Measurements from ENCODE around the gene KRTAP10-5. TPM values are rescaled to one million over a fixed set of nuclear protein-coding genes. Genes with fewer than 3 reads are reported as not detected.

KRTAP10-5 gene
- total RNA-seq, 1 donor from 2014 or later = not detected

DNA sequence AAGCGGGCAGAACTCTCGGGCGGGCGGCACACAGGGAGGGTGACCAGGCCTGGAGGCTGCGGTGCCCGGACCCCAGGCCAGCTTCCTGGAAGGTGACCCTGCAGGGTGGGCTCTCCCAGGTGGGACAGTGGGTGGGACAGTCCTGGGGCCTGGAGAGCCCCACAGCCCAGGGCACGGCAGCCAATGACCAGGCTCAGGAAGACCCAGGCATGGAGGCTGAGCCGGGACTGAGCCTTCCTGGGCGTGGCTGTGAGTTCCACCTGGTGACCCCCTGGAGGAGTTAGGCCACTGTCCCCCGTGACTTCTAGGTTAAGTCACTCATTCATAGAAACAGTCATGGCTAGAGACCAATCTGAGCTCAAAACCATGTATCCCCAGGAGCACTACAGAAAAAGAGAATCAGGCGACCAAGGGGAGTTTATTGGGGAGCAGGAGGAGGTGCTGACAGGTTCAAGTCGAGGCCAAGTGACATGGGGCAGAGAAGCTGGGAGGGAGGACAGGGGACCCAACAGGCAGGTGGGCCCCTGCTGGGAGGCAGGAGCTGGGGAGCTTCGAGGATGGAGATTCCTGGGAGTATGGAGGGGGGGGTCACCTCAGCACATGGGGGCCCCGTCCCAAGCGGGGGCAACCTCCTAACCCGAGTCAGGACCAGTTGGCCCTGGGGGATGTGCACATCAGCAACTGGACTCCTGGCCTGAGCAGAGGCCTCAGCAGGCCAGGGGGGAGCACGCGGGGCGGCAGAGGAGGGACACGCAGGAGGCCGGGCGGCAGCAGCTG is 1.2 kb downstream of the KRTAP10-5 start:
- H3K36me3 Mint-ChIP-seq (ENCODE audit: low read depth, unreplicated experiment) = no peaks in the 10 kb centered on the region
- Histone ChIP-seq H3K27me3 (ENCODE audit: insufficient read depth, low read length) (no peaks in the 10 kb centered on the region), H3K4me1 (ENCODE audit: insufficient read depth, low read length) (no peaks in the 10 kb centered on the region), H3K9me3 (ENCODE audit: insufficient read depth, low read depth, low read length) (peaks cover 10% of the 10 kb centered on the region), H3K36me3 (ENCODE audit: insufficient read depth, low read length) (no peaks in the 10 kb centered on the region), H3K27ac (ENCODE audit: low read depth, low read length) (no peak overlapping the region), H3K79me2 (ENCODE audit: insufficient read depth, low read length) (no peaks in the 10 kb centered on the region), H3K4me3 (ENCODE audit: insufficient read depth, low read depth, low read length) (no peak overlapping the region), H4K20me1 (ENCODE audit: insufficient read depth, low read length) (no peaks in the 10 kb centered on the region), H3K9ac (ENCODE audit: low read length) (no peak overlapping the region), H3K4me2 (ENCODE audit: low read length) (no peak overlapping the region), H2AFZ (ENCODE audit: low read depth, low read length) (no peak overlapping the region)
- H3K9me3 Mint-ChIP-seq (ENCODE audit: unreplicated experiment) = peaks cover 31% of the 10 kb centered on the region
- no peak overlapping the region for H3K27ac Mint-ChIP-seq (ENCODE audit: unreplicated experiment)
- FAIRE-seq = no peak
- no peak overlapping the region for H3K4me3 Mint-ChIP-seq (ENCODE audit: unreplicated experiment)
- no peak for DNase-seq (ENCODE audit: low read depth)
- no peak for TF ChIP-seq CTCF (IDR thresholded peaks at IDR 0.05; ENCODE audit: insufficient read depth, low read depth, low read length)
- no peak for TF ChIP-seq EZH2 (IDR thresholded peaks at IDR 0.05; ENCODE audit: insufficient read depth, low read length)
- H3K27me3 Mint-ChIP-seq (ENCODE audit: low read depth, unreplicated experiment) = peaks cover 23% of the 10 kb centered on the region
- no peaks in the 10 kb centered on the region for H3K4me1 Mint-ChIP-seq (ENCODE audit: low read depth, unreplicated experiment)

DNA sequence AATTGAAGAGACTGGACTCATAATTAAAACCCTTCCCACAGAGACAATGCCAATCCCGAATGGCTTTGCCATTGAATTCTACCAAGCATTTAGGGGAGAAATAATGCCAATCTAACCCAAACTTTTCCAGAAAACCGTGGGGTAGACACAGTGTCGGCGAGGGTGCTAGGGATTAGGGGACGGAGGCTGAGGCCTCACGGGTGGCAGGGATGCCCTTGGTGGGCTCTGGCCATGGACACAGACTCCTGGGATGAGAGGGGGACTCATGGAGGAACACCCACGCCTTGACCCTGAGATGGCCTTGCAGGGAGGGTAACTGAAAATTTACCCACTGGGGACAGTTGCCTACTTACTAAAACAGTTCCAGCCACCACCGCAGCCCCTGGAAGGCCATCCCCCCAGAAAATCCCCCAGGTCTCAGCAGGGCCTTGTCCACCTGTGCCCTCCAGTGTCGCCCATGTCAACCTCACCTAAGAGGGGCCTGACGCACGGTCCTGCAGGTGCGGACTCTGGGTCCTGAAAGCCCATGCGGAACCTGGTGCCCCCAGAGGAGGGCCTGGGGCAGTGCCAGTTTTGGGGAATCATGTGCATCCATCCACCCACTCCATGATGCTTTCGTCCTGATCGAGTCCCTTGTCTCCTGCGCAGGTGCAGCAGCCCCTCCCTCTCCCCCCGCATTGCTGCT is 1.9 kb downstream of the KRTAP10-5 start:
- no peaks in the 10 kb centered on the region for H3K36me3 ChIP-seq (ENCODE audit: insufficient read depth, low read length)
- no peaks in the 10 kb centered on the region for H3K27me3 ChIP-seq (ENCODE audit: insufficient read depth, low read length)
- H3K4me1 ChIP-seq (ENCODE audit: insufficient read depth, low read length) = no peaks in the 10 kb centered on the region
- TF ChIP-seq CTCF (IDR thresholded peaks at IDR 0.05; ENCODE audit: insufficient read depth, low read depth, low read length) (no peak), EZH2 (IDR thresholded peaks at IDR 0.05; ENCODE audit: insufficient read depth, low read length) (no peak)
- Mint-ChIP-seq H3K27me3 (ENCODE audit: low read depth, unreplicated experiment) (peaks cover 23% of the 10 kb centered on the region), H3K27ac (ENCODE audit: unreplicated experiment) (no peak overlapping the region), H3K36me3 (ENCODE audit: low read depth, unreplicated experiment) (no peaks in the 10 kb centered on the region), H3K4me3 (ENCODE audit: unreplicated experiment) (no peak overlapping the region), H3K4me1 (ENCODE audit: low read depth, unreplicated experiment) (no peaks in the 10 kb centered on the region), H3K9me3 (ENCODE audit: unreplicated experiment) (peaks cover 31% of the 10 kb centered on the region)
- no peak for FAIRE-seq
- H3K4me3 ChIP-seq (ENCODE audit: insufficient read depth, low read depth, low read length) = no peak overlapping the region
- no peak overlapping the region for H2AFZ ChIP-seq (ENCODE audit: low read depth, low read length)
- H4K20me1 ChIP-seq (ENCODE audit: insufficient read depth, low read length) = no peaks in the 10 kb centered on the region
- no peaks in the 10 kb centered on the region for H3K79me2 ChIP-seq (ENCODE audit: insufficient read depth, low read length)
- H3K27ac ChIP-seq (ENCODE audit: low read depth, low read length) = no peak overlapping the region
- H3K9me3 ChIP-seq (ENCODE audit: insufficient read depth, low read depth, low read length) = peaks cover 10% of the 10 kb centered on the region
- no peak for DNase-seq (ENCODE audit: low read depth)
- H3K4me2 ChIP-seq (ENCODE audit: low read length) = no peak overlapping the region
- H3K9ac ChIP-seq (ENCODE audit: low read length) = no peak overlapping the region

GRCh38 chr21:44576025-44576420 is 4.4 kb downstream of the KRTAP10-5 start:
- Histone ChIP-seq H3K4me2 (ENCODE audit: low read length) (no peak overlapping the region), H3K9ac (ENCODE audit: low read length) (no peak overlapping the region), H3K4me1 (ENCODE audit: insufficient read depth, low read length) (no peaks in the 10 kb centered on the region), H3K27ac (ENCODE audit: low read depth, low read length) (no peak overlapping the region), H3K9me3 (ENCODE audit: insufficient read depth, low read depth, low read length) (peaks cover 14% of the 10 kb centered on the region), H4K20me1 (ENCODE audit: insufficient read depth, low read length) (no peaks in the 10 kb centered on the region), H2AFZ (ENCODE audit: low read depth, low read length) (no peak overlapping the region), H3K4me3 (ENCODE audit: insufficient read depth, low read depth, low read length) (no peak overlapping the region), H3K36me3 (ENCODE audit: insufficient read depth, low read length) (no peaks in the 10 kb centered on the region), H3K79me2 (ENCODE audit: insufficient read depth, low read length) (no peaks in the 10 kb centered on the region), H3K27me3 (ENCODE audit: insufficient read depth, low read length) (no peaks in the 10 kb centered on the region)
- Mint-ChIP-seq H3K4me3 (ENCODE audit: unreplicated experiment) (no peak overlapping the region), H3K27me3 (ENCODE audit: low read depth, unreplicated experiment) (peaks cover 13% of the 10 kb centered on the region), H3K4me1 (ENCODE audit: low read depth, unreplicated experiment) (peaks cover 4% of the 10 kb centered on the region), H3K9me3 (ENCODE audit: unreplicated experiment) (peaks cover 23% of the 10 kb centered on the region), H3K36me3 (ENCODE audit: low read depth, unreplicated experiment) (peaks cover 4% of the 10 kb centered on the region), H3K27ac (ENCODE audit: unreplicated experiment) (no peak overlapping the region)
- TF ChIP-seq EZH2 (IDR thresholded peaks at IDR 0.05; ENCODE audit: insufficient read depth, low read length) = no peak
- no peak for TF ChIP-seq CTCF (IDR thresholded peaks at IDR 0.05; ENCODE audit: insufficient read depth, low read depth, low read length)
- DNase-seq (ENCODE audit: low read depth) = no peak
- no peak for FAIRE-seq
